HEK293 (cell line): Measurements from ENCODE around the gene HDAC11.

ENCODE experiments used
- SETDB1 ChIP-seq: IDR thresholded peaks from one replicate; pipeline ENCODE4 v1.6.1; 2017; ENCODE audit warnings: mild to moderate bottlenecking, low read length, moderate library complexity, mixed read lengths; ENCODE audit not compliant: insufficient read length
- SP2 ChIP-seq: fragments of 450-650 bp; formaldehyde crosslinking; IDR thresholded peaks from 2 replicates; pipeline ENCODE4 v1.5.1; 2016; ENCODE audit warnings: missing biosample characterization, missing genetic modification characterization
- SP7 ChIP-seq: fragments of 450-650 bp; formaldehyde crosslinking; IDR thresholded peaks from 2 replicates; pipeline ENCODE4 v1.5.1; 2016; ENCODE audit warnings: missing biosample characterization, missing genetic modification characterization
- ZBTB7A ChIP-seq: fragments of 450-650 bp; formaldehyde crosslinking; IDR thresholded peaks from 2 replicates; pipeline ENCODE4 v1.5.1; 2016; ENCODE audit warnings: low read depth, missing biosample characterization, missing genetic modification characterization
- ZFP3 ChIP-seq: fragments of 450-650 bp; formaldehyde crosslinking; IDR thresholded peaks from 2 replicates; pipeline ENCODE4 v1.5.1; 2016; ENCODE audit warnings: low read depth, missing biosample characterization, missing genetic modification characterization
- ZNF274 ChIP-seq, 2 experiments: fragments of 200-500 bp in 1 of 2; fragments of 450-650 bp in 1 of 2; sonication (Bioruptor generic) in 1 of 2; formaldehyde crosslinking in 1 of 2; IDR thresholded peaks; 2 replicates each; pipeline versions ENCODE4 v1.5.1 to v1.6.1; 2014 to 2016; ENCODE audit warnings: borderline replicate concordance in 1 of 2, inconsistent platforms in 1 of 2, low read length in 1 of 2, missing biosample characterization in 1 of 2, missing genetic modification characterization in 1 of 2
- ZNF341 ChIP-seq: fragments of 450-650 bp; formaldehyde crosslinking; IDR thresholded peaks from 2 replicates; pipeline ENCODE4; 2016; ENCODE audit warnings: low read depth, missing biosample characterization, missing genetic modification characterization
- TF ChIP-seq, protein P1 (sequence below): fragments of 450-650 bp; formaldehyde crosslinking; IDR thresholded peaks from 2 replicates; pipeline ENCODE4 v1.5.1; 2016; ENCODE audit warnings: missing biosample characterization, missing genetic modification characterization
- TF ChIP-seq, protein P2 (sequence below): fragments of 450-650 bp; formaldehyde crosslinking; IDR thresholded peaks from 2 replicates; pipeline ENCODE4 v1.5.1; 2016; ENCODE audit warnings: missing biosample characterization, missing genetic modification characterization

DNA sequence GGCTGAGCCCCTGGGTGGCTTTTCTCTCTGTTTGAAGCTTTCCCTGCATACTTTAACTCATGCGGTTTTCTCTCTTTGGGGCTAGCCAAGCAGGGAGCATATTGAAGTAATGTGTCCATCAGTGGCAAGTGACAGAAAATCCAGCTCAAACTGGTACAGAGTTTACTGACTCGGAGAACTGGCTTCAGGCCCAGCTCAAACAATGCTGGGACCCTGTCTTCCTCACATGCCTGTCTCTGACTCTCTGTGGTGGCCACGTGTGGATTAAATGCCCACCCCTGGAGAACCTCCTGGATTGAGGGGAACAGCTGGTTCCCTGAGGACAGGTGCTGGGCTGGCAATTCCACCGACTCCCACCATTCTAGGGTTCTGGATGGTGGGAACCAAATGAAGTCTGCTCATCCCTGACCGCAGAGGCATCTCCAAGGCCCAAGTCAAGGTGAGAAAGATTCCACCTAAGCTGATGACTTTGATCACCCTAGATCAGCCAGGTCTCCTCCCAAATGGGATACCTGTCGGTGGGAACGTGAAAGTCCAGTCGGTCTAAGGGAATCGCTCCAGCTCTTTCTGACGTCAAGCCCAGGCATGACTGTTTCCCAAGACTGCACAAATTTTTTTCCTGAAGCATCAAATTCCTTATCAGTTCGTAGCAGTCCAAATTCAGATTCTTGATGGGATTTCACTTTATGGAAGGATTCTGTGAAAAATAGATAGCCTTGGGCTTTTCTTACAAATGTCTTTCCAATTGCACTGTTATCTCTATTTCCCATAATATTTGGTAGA is 16.3 kb upstream of the HDAC11 start:
- no peak for TF ChIP-seq ZBTB7A
- TF ChIP-seq, protein P1, sequence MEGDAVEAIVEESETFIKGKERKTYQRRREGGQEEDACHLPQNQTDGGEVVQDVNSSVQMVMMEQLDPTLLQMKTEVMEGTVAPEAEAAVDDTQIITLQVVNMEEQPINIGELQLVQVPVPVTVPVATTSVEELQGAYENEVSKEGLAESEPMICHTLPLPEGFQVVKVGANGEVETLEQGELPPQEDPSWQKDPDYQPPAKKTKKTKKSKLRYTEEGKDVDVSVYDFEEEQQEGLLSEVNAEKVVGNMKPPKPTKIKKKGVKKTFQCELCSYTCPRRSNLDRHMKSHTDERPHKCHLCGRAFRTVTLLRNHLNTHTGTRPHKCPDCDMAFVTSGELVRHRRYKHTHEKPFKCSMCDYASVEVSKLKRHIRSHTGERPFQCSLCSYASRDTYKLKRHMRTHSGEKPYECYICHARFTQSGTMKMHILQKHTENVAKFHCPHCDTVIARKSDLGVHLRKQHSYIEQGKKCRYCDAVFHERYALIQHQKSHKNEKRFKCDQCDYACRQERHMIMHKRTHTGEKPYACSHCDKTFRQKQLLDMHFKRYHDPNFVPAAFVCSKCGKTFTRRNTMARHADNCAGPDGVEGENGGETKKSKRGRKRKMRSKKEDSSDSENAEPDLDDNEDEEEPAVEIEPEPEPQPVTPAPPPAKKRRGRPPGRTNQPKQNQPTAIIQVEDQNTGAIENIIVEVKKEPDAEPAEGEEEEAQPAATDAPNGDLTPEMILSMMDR (tag by site-specific recombination): no peak
- TF ChIP-seq ZNF341 (tag by site-specific recombination): no peak
- TF ChIP-seq, protein P2, sequence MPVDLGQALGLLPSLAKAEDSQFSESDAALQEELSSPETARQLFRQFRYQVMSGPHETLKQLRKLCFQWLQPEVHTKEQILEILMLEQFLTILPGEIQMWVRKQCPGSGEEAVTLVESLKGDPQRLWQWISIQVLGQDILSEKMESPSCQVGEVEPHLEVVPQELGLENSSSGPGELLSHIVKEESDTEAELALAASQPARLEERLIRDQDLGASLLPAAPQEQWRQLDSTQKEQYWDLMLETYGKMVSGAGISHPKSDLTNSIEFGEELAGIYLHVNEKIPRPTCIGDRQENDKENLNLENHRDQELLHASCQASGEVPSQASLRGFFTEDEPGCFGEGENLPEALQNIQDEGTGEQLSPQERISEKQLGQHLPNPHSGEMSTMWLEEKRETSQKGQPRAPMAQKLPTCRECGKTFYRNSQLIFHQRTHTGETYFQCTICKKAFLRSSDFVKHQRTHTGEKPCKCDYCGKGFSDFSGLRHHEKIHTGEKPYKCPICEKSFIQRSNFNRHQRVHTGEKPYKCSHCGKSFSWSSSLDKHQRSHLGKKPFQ: no peak
- TF ChIP-seq ZFP3 (tag by site-specific recombination): no peak
- no peak for TF ChIP-seq SP2
- TF ChIP-seq SP7: no peak
- no peak for TF ChIP-seq SETDB1
- no peak for TF ChIP-seq ZNF274 (IDR thresholded peaks at IDR 0.05; ENCODE audit: low read length)
- no peak for TF ChIP-seq ZNF274 (tag by site-specific recombination; IDR thresholded peaks at IDR 0.05; ENCODE audit: borderline replicate concordance)
